GM12891 (cell line): ENCODE results near the gene SLC41A2.

Experiments
- DNase-seq: peaks from one replicate; pipeline ENCODE4 v3.0.0; 2011; ENCODE audit warnings: low spot score; ENCODE audit not compliant: insufficient read length
- FAIRE-seq: peaks from 2 replicates; lab custom pipeline; 2011; peaks lifted over from hg19 to GRCh38; lab: Jason Lieb, UNC
- PAX5 ChIP-seq: IDR thresholded peaks from 2 replicates; pipeline ENCODE4 v1.6.1; 2011; ENCODE audit warnings: low read length, moderate library complexity, mild to moderate bottlenecking; ENCODE audit not compliant: insufficient read depth, severe bottlenecking
- POLR2A ChIP-seq: IDR thresholded peaks from 2 replicates; pipeline ENCODE4 v1.6.1; 2011; ENCODE audit warnings: low read depth, low read length, control low read depth
- POLR2AphosphoS5 ChIP-seq: IDR thresholded peaks from 2 replicates; pipeline ENCODE4 v1.6.1; 2011; ENCODE audit warnings: low read depth, low read length, control low read depth
- POU2F2 ChIP-seq: IDR thresholded peaks from 2 replicates; pipeline ENCODE4 v1.6.1; 2011; ENCODE audit warnings: low read depth, mild to moderate bottlenecking, control low read depth, low read length, moderate library complexity
- SPI1 ChIP-seq: IDR thresholded peaks from 2 replicates; pipeline ENCODE4 v1.6.1; 2011; ENCODE audit warnings: low read depth, low read length, control low read depth
- TAF1 ChIP-seq: IDR thresholded peaks from 2 replicates; pipeline ENCODE4 v1.6.1; 2011; ENCODE audit warnings: low read depth, low read length, control low read depth

The SLC41A2 gene

GRCh38 chr12:104964856-104965205, 6.7 kb upstream of the SLC41A2 start:
- no peak for TF ChIP-seq POLR2AphosphoS5
- no peak for TF ChIP-seq POLR2A

GRCh38 chr12:104964167-104964855, 6.2 kb upstream of the SLC41A2 start:
- TF ChIP-seq PAX5 (no peak), SPI1 (no peak), POLR2AphosphoS5 (no peak), POU2F2 (no peak)
- DNase-seq = no peak
- FAIRE-seq = peak; percentile 69

More at GRCh38 chr12:104964856-104965205, 6.7 kb upstream of the SLC41A2 start:
- FAIRE-seq (no peak), DNase-seq (no peak)

- TF ChIP-seq PAX5 (no peak), POLR2A (no peak), SPI1 (no peak), TAF1 (no peak), POLR2AphosphoS5 (no peak), POU2F2 (no peak)
- DNase-seq (no peak), FAIRE-seq (no peak)
Observed at GRCh38 chr12:104963757-104964156, 5.7 kb upstream of the SLC41A2 start.

- FAIRE-seq (no peak), DNase-seq (no peak)
- TF ChIP-seq PAX5 (no peak), POLR2AphosphoS5 (no peak), POLR2A (no peak), TAF1 (no peak), POU2F2 (no peak), SPI1 (no peak)
Observed at GRCh38 chr12:104960464-104960863, 2.4 kb upstream of the SLC41A2 start.

GRCh38 chr12:104959335-104959841, 1.3 kb upstream of the SLC41A2 start:
- no peak for DNase-seq
- FAIRE-seq = no peak

GRCh38 chr12:104958805-104959334, 780 bp upstream of the SLC41A2 start:
- peak; percentile 65 for FAIRE-seq
- no peak for TF ChIP-seq SPI1
- no peak for TF ChIP-seq POU2F2
- TF ChIP-seq PAX5 = no peak
- TF ChIP-seq TAF1 = no peak
- no peak for TF ChIP-seq POLR2A
- no peak for TF ChIP-seq POLR2AphosphoS5
- no peak for DNase-seq

More at GRCh38 chr12:104959335-104959841, 1.3 kb upstream of the SLC41A2 start:
- TF ChIP-seq PAX5 (no peak), SPI1 (no peak), POU2F2 (no peak), POLR2AphosphoS5 (no peak), POLR2A (no peak), TAF1 (no peak)

- FAIRE-seq = no peak
- DNase-seq = peak; percentile 13
- no peak for TF ChIP-seq PAX5
- no peak for TF ChIP-seq POLR2AphosphoS5
- TF ChIP-seq SPI1 = no peak
- TF ChIP-seq POLR2A = no peak
- TF ChIP-seq TAF1 = no peak
- no peak for TF ChIP-seq POU2F2
Observed at GRCh38 chr12:104957719-104958000, 430 bp downstream of the SLC41A2 start.

GRCh38 chr12:104956870-104957718, 996 bp downstream of the SLC41A2 start:
- FAIRE-seq (no peak), DNase-seq (no peak)
- no peak for TF ChIP-seq POU2F2
- TF ChIP-seq SPI1 = peak; percentile 57; the same call in 1 of the 2 replicates

GRCh38 chr12:104955703-104956102, 2.4 kb downstream of the SLC41A2 start:
- no peak for FAIRE-seq
- TF ChIP-seq POU2F2 = no peak
- no peak for DNase-seq

- DNase-seq (no peak), FAIRE-seq (no peak)
- TF ChIP-seq POU2F2 (no peak), PAX5 (no peak), TAF1 (no peak), SPI1 (no peak)
Observed at GRCh38 chr12:104953323-104953722, 4.8 kb downstream of the SLC41A2 start.

GRCh38 chr12:104952816-104953215, 5.3 kb downstream of the SLC41A2 start:
- DNase-seq = no peak
- TF ChIP-seq PAX5 (no peak), POU2F2 (no peak), SPI1 (no peak), POLR2AphosphoS5 (no peak), TAF1 (no peak), POLR2A (no peak)
- FAIRE-seq = peak; percentile 76
